Measurements from ENCODE around the gene SRD5A1. TPM values are rescaled to one million over a fixed set of nuclear protein-coding genes. Genes with fewer than 3 reads are reported as not detected.

SRD5A1 gene
- total and polyA plus RNA-seq, 2 experiments from 2014 or later: 18.2 to 87.3 TPM

- peaks cover 82% of the 10 kb centered on the region for H3K4me1 Mint-ChIP-seq
- Histone ChIP-seq H2AFZ (no peak overlapping the region), H3K4me2 (no peak overlapping the region), H3K9me2 (ENCODE audit: insufficient read depth) (no peaks in the 10 kb centered on the region), H4K20me1 (replicated peaks; ENCODE audit: insufficient read depth) (peaks cover 67% of the 10 kb centered on the region), H3K27me3 (ENCODE audit: insufficient read depth) (no peaks in the 10 kb centered on the region), H3K36me3 (ENCODE audit: insufficient read depth) (no peaks in the 10 kb centered on the region), H3K4me1 (ENCODE audit: insufficient read depth) (peaks cover 39% of the 10 kb centered on the region; the same call in 1 of the 2 replicates), H3K4me3 (no peak overlapping the region), H3K79me2 (replicated peaks; ENCODE audit: insufficient read depth) (peaks cover 100% of the 10 kb centered on the region), H3K27ac (ENCODE audit: low read depth) (no peak overlapping the region), H3F3A (replicated peaks; ENCODE audit: low read depth) (no peaks in the 10 kb centered on the region)
- DNase-seq (ENCODE audit: low spot score): no peak
- H3K36me3 Mint-ChIP-seq (ENCODE audit: low read depth): peaks cover 5% of the 10 kb centered on the region; the same call in 2 of the 3 replicates
- peaks cover 5% of the 10 kb centered on the region for H3K27me3 Mint-ChIP-seq (ENCODE audit: insufficient read depth, low read depth, poor library complexity)
- ATAC-seq: no peak
- no peaks in the 10 kb centered on the region for H3K9me3 Mint-ChIP-seq
- no peak overlapping the region; the same call in 1 of the 2 replicates for H3K27ac Mint-ChIP-seq
- no peak for TF ChIP-seq ZNF331 (CRISPR knock-in tag; IDR thresholded peaks at IDR 0.05; ENCODE audit: low read depth)
- TF ChIP-seq ZNF462 (CRISPR knock-in tag; IDR thresholded peaks at IDR 0.05): no peak
- TF ChIP-seq REST (IDR thresholded peaks at IDR 0.05; ENCODE audit: unreplicated experiment): no peak
- no peak for TF ChIP-seq NANOG (IDR thresholded peaks at IDR 0.05; ENCODE audit: borderline replicate concordance)
- no peak for TF ChIP-seq STAT1 (IDR thresholded peaks at IDR 0.05; ENCODE audit: unreplicated experiment)
- TF ChIP-seq EZH2 (IDR thresholded peaks at IDR 0.05; ENCODE audit: low read depth, unreplicated experiment): no peak
- no peak for TF ChIP-seq ETS1 (IDR thresholded peaks at IDR 0.05)
- TF ChIP-seq CTCF (conservative IDR thresholded peaks at IDR 0.05; ENCODE audit: low read depth in 2 of 2): no peak
- TF ChIP-seq JUNB (IDR thresholded peaks at IDR 0.05; ENCODE audit: unreplicated experiment): no peak
- no peak for TF ChIP-seq POLR2AphosphoS5 (IDR thresholded peaks at IDR 0.05; ENCODE audit: low read depth)
- no peak overlapping the region for H3K4me3 Mint-ChIP-seq
These were observed 88.8 kb downstream of the SRD5A1 start for GRCh38 chr5:6722015-6722414.
